ENCODE results near the gene TANGO2. TPM values are rescaled to one million over a fixed set of nuclear protein-coding genes. Genes with fewer than 3 reads are reported as not detected.

TANGO2 gene
- total and polyA plus RNA-seq, 2 of the 8 experiments (the other 6 are each of a cell fraction or from before 2014, with no cell fraction given): 10.1 to 18.4 TPM

- no peak for TF ChIP-seq CTBP2 (IDR thresholded peaks at IDR 0.05; ENCODE audit: borderline replicate concordance, insufficient read depth, insufficient read length, low read length)
- TF ChIP-seq BCL11A (IDR thresholded peaks at IDR 0.05; ENCODE audit: low read depth in 2 of 2, low read length in 2 of 2): no peak
Measured at GRCh38 chr22:19989725-19990067, 31.2 kb upstream of the TANGO2 start (continued).

Measured in H1 (cell line).